Ishikawa (cell line): ENCODE measurements around the gene FIZ1.

Experiments used
- CEBPB ChIP-seq: IDR thresholded peaks from 2 replicates; pipeline ENCODE4 v1.6.1; 2012
- CREB1 ChIP-seq: IDR thresholded peaks from 2 replicates; pipeline ENCODE4 v1.6.1; 2012; ENCODE audit warnings: low read depth
- EGR1 ChIP-seq: IDR thresholded peaks from 2 replicates; pipeline ENCODE4 v1.6.1; 2012
- EP300 ChIP-seq: IDR thresholded peaks from 2 replicates; pipeline ENCODE4 v1.6.1; 2012; ENCODE audit warnings: borderline replicate concordance
- FOXM1 ChIP-seq: IDR thresholded peaks from 2 replicates; pipeline ENCODE4 v1.6.1; 2012; ENCODE audit warnings: low read depth, borderline replicate concordance
- MAX ChIP-seq: IDR thresholded peaks from 2 replicates; pipeline ENCODE4 v1.6.1; 2012
- NFIC ChIP-seq: IDR thresholded peaks from 2 replicates; pipeline ENCODE4 v1.6.1; 2012
- RAD21 ChIP-seq: IDR thresholded peaks from 2 replicates; pipeline ENCODE4 v1.6.1; 2012; ENCODE audit warnings: low read depth
- TAF1 ChIP-seq: IDR thresholded peaks from 2 replicates; pipeline ENCODE4 v1.6.1; 2012; ENCODE audit warnings: low read depth, mild to moderate bottlenecking
- TCF12 ChIP-seq: IDR thresholded peaks from 2 replicates; pipeline ENCODE4 v1.6.1; 2012; ENCODE audit warnings: low read depth
- TEAD4 ChIP-seq: IDR thresholded peaks from 2 replicates; pipeline ENCODE4 v1.6.1; 2012
- YY1 ChIP-seq: IDR thresholded peaks from 2 replicates; pipeline ENCODE4 v1.6.1; 2012; ENCODE audit warnings: low read depth
- ZBTB7A ChIP-seq: IDR thresholded peaks from 2 replicates; pipeline ENCODE4 v1.6.1; 2012; ENCODE audit warnings: low read depth
- TF ChIP-seq, protein P1 (sequence below): IDR thresholded peaks from 2 replicates; pipeline ENCODE4 v1.6.1; 2012; ENCODE audit warnings: low read depth, mild to moderate bottlenecking
- TF ChIP-seq, protein P2 (sequence below): IDR thresholded peaks from 2 replicates; pipeline ENCODE4 v1.6.1; 2012

Gene FIZ1

DNA sequence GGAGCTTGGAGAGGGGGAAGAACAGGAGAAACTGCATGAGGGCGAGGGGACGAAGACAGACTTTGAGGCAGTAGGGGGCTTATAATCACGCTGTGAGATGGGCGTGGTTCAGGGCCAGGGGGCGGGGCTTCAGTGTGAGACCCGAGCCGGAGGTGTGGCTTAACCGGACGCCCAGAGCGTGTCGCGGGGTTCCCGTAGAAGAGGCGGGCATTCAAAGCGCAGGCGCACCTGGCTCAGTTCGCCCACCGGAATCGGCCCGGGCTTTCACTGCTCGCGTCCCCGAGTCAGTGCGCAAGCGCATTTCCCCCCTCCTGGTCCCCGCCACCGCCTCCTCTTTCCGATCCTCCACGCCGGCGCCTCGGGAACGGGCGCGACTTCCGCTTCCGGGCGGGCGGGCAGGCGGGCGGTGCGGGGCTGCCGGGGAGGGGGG, 5.9 kb upstream of the FIZ1 start:
- no peak for TF ChIP-seq EP300
- no peak for TF ChIP-seq FOXM1
- TF ChIP-seq, protein P1, sequence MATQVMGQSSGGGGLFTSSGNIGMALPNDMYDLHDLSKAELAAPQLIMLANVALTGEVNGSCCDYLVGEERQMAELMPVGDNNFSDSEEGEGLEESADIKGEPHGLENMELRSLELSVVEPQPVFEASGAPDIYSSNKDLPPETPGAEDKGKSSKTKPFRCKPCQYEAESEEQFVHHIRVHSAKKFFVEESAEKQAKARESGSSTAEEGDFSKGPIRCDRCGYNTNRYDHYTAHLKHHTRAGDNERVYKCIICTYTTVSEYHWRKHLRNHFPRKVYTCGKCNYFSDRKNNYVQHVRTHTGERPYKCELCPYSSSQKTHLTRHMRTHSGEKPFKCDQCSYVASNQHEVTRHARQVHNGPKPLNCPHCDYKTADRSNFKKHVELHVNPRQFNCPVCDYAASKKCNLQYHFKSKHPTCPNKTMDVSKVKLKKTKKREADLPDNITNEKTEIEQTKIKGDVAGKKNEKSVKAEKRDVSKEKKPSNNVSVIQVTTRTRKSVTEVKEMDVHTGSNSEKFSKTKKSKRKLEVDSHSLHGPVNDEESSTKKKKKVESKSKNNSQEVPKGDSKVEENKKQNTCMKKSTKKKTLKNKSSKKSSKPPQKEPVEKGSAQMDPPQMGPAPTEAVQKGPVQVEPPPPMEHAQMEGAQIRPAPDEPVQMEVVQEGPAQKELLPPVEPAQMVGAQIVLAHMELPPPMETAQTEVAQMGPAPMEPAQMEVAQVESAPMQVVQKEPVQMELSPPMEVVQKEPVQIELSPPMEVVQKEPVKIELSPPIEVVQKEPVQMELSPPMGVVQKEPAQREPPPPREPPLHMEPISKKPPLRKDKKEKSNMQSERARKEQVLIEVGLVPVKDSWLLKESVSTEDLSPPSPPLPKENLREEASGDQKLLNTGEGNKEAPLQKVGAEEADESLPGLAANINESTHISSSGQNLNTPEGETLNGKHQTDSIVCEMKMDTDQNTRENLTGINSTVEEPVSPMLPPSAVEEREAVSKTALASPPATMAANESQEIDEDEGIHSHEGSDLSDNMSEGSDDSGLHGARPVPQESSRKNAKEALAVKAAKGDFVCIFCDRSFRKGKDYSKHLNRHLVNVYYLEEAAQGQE: no peak
- TF ChIP-seq TAF1: no peak; the same call in 1 of the 2 replicates
- no peak for TF ChIP-seq CEBPB
- no peak for TF ChIP-seq YY1
- no peak for TF ChIP-seq RAD21
- TF ChIP-seq TEAD4: no peak
- peak; percentile 30; the same call in 1 of the 2 replicates for TF ChIP-seq EGR1
- TF ChIP-seq TCF12: 0 out of 2 replicates have a peak, but pooled peaks have one; percentile 32
- TF ChIP-seq ZBTB7A: 0 out of 2 replicates have a peak, but pooled peaks have one; percentile 10
- no peak for TF ChIP-seq NFIC
- TF ChIP-seq, protein P2, sequence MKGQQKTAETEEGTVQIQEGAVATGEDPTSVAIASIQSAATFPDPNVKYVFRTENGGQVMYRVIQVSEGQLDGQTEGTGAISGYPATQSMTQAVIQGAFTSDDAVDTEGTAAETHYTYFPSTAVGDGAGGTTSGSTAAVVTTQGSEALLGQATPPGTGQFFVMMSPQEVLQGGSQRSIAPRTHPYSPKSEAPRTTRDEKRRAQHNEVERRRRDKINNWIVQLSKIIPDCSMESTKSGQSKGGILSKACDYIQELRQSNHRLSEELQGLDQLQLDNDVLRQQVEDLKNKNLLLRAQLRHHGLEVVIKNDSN: no peak
- no peak for TF ChIP-seq CREB1
- TF ChIP-seq MAX: peak; percentile 81

- TF ChIP-seq YY1 (no peak), TAF1 (no peak), RAD21 (no peak), MAX (no peak), EP300 (no peak), TEAD4 (no peak), ZBTB7A (no peak), EGR1 (no peak), TCF12 (no peak), FOXM1 (no peak), NFIC (no peak), CEBPB (no peak), CREB1 (no peak)
- TF ChIP-seq, protein P1: no peak
- TF ChIP-seq, protein P2: no peak
Observed at GRCh38 chr19:55603581-55604292, 4.4 kb upstream of the FIZ1 start.

DNA sequence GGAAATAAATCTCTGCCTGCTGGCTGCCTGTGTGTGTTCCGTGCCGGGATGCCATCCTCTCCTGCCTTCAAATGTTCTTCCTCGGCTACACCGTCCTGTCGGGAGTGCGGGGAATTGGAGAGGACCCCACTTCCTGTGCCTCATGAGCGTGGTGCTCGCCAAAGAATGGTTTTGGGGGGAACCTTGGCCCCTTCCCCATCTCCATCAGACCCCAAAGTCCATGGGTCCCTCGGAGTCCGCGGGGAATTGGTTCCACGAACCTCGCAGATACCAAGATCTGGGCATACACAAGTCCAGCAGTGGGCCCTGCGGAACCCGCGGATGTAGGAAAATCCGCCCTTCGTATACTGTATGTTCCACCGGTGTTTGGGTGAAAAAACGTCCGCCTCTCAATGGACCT, 3.8 kb upstream of the FIZ1 start:
- TF ChIP-seq, protein P2: no peak
- TF ChIP-seq EGR1 (no peak), ZBTB7A (no peak), MAX (no peak), YY1 (no peak), TCF12 (no peak), TAF1 (no peak), EP300 (no peak), TEAD4 (no peak), NFIC (no peak), RAD21 (no peak)
- TF ChIP-seq, protein P1: no peak
